GM23338 (cell line): ENCODE results near the gene GPR37. TPM values are rescaled to one million over a fixed set of nuclear protein-coding genes. Genes with fewer than 3 reads are reported as not detected.
A peak's percentile ranks its signal among the peaks of the same experiment; 100 is the strongest.

Experiments used
- ATAC-seq: fragments of 200-7000 bp; cut with Tn5 transposase; 3 replicates; pipeline ENCODE4 v1.9.1; 2020
- DNase-seq: peaks from one replicate; pipeline ENCODE4 v3.0.0-alpha.2; 2015; ENCODE audit warnings: low spot score
- H2AFZ ChIP-seq: fragments of 200-600 bp; sonication (generic); 2 replicates; pipeline ENCODE4 v1.8.0; 2016; ENCODE audit warnings: antibody characterized with exemption, mild to moderate bottlenecking, moderate library complexity
- H3F3A ChIP-seq: fragments of 200-600 bp; sonication (generic); replicated peaks from 2 replicates; pipeline ENCODE4 v1.8.0; 2017; ENCODE audit warnings: antibody characterized with exemption, mixed run types, low read depth
- H3K27ac ChIP-seq: fragments of 200-600 bp; sonication (generic); 2 replicates; pipeline ENCODE4 v1.6.1; 2016; ENCODE audit warnings: low read depth
- H3K27me3 ChIP-seq: fragments of 200-600 bp; sonication (generic); 2 replicates; pipeline ENCODE4 v1.8.0; 2016; ENCODE audit warnings: mild to moderate bottlenecking, mixed run types, moderate library complexity; ENCODE audit not compliant: insufficient read depth
- H3K36me3 ChIP-seq: fragments of 200-600 bp; sonication (generic); 2 replicates; pipeline ENCODE4 v1.8.0; 2016; ENCODE audit warnings: mild to moderate bottlenecking; ENCODE audit not compliant: insufficient read depth
- H3K4me1 ChIP-seq: fragments of 200-600 bp; sonication (generic); 2 replicates; pipeline ENCODE4 v1.8.0; 2016; ENCODE audit warnings: mild to moderate bottlenecking, moderate library complexity; ENCODE audit not compliant: insufficient read depth
- H3K4me2 ChIP-seq: fragments of 200-600 bp; sonication (generic); 2 replicates; pipeline ENCODE4 v1.7.1; 2017; ENCODE audit warnings: mixed run types
- H3K4me3 ChIP-seq: fragments of 200-600 bp; sonication (generic); 2 replicates; pipeline ENCODE4 v1.6.1; 2016; ENCODE audit warnings: mixed run types
- H3K79me2 ChIP-seq: fragments of 200-600 bp; sonication (generic); replicated peaks from 2 replicates; pipeline ENCODE4 v1.8.0; 2017; ENCODE audit warnings: mild to moderate bottlenecking; ENCODE audit not compliant: insufficient read depth
- H3K9me2 ChIP-seq: fragments of 200-600 bp; sonication (generic); 2 replicates; pipeline ENCODE4 v1.8.0; 2017; ENCODE audit not compliant: insufficient read depth
- H4K20me1 ChIP-seq: fragments of 200-600 bp; sonication (generic); replicated peaks from 2 replicates; pipeline ENCODE4 v1.8.0; 2017; ENCODE audit warnings: mild to moderate bottlenecking; ENCODE audit not compliant: insufficient read depth
- H3K27ac Mint-ChIP-seq: 2 replicates; pipeline ENCODE4 v1.8.0; 2020; ENCODE audit warnings: inconsistent platforms, mild to moderate bottlenecking, moderate library complexity, mixed read lengths
- H3K27me3 Mint-ChIP-seq: 3 replicates; pipeline ENCODE4 v1.8.0; 2022; ENCODE audit warnings: low read depth, mild to moderate bottlenecking, moderate library complexity, mixed read lengths, inconsistent platforms; ENCODE audit not compliant: insufficient read depth, poor library complexity
- H3K36me3 Mint-ChIP-seq: 3 replicates; pipeline ENCODE4 v1.8.0; 2021; ENCODE audit warnings: low read depth, mild to moderate bottlenecking, inconsistent platforms, moderate library complexity, mixed read lengths
- H3K4me1 Mint-ChIP-seq: 3 replicates; pipeline ENCODE4 v1.8.0; 2020; ENCODE audit warnings: mild to moderate bottlenecking, inconsistent platforms, mixed read lengths
- H3K4me3 Mint-ChIP-seq: 3 replicates; pipeline ENCODE4 v1.8.0; 2021; ENCODE audit warnings: moderate library complexity, mild to moderate bottlenecking, inconsistent platforms, mixed read lengths
- H3K9me3 Mint-ChIP-seq: 3 replicates; pipeline ENCODE4 v1.8.0; 2020; ENCODE audit warnings: moderate library complexity, mild to moderate bottlenecking, inconsistent platforms, mixed read lengths
- CREB1 ChIP-seq: fragments of 250-450 bp; sonication (Bioruptor Pico); IDR thresholded peaks from 2 replicates; pipeline ENCODE4 v1.5.0; 2020; ENCODE audit warnings: low read depth, mild to moderate bottlenecking, moderate library complexity
- EZH2 ChIP-seq: fragments of 200-600 bp; sonication (generic); IDR thresholded peaks from one replicate; pipeline ENCODE4 v1.8.0; 2017; ENCODE audit warnings: antibody characterized with exemption, mild to moderate bottlenecking, low read depth; ENCODE audit not compliant: unreplicated experiment
- EZH2phosphoT487 ChIP-seq: fragments of 200-600 bp; sonication (generic); IDR thresholded peaks from one replicate; pipeline ENCODE4 v1.8.1; 2018; ENCODE audit warnings: antibody characterized with exemption; ENCODE audit not compliant: unreplicated experiment
- POLR2AphosphoS5 ChIP-seq: IDR thresholded peaks from 2 replicates; pipeline ENCODE4 v1.6.1; 2016; ENCODE audit warnings: antibody characterized with exemption, low read depth
- ZNF114 ChIP-seq: fragments of 250-450 bp; sonication (Bioruptor Pico); IDR thresholded peaks from 2 replicates; pipeline ENCODE4 v1.5.0; 2020; ENCODE audit warnings: mild to moderate bottlenecking, moderate library complexity
- ZNF331 ChIP-seq: fragments of 250-450 bp; sonication (Bioruptor Pico); IDR thresholded peaks from 2 replicates; pipeline ENCODE4 v1.5.0; 2020; ENCODE audit warnings: low read depth, mild to moderate bottlenecking, moderate library complexity
- polyA plus RNA-seq: library from polyadenylated mRNA; unstranded; fragments of >200 nt; fragmentation: Nextera tagmentation; extraction: Ambion mirVana; gene quantifications from 2 replicates; pipeline ENCODE4 v1.2.1, GENCODE V29; 2016
- total RNA-seq: library from RNA; depleted of rRNA; stranded (reverse); fragments of >200 nt; shearing (Covaris generic); gene quantifications from 2 replicates; pipeline ENCODE4 v1.2.3, GENCODE V29; 2014
- TF ChIP-seq, protein P1 (sequence below): IDR thresholded peaks from one replicate; pipeline ENCODE4 v1.6.1; 2018; ENCODE audit warnings: antibody characterized with exemption; ENCODE audit not compliant: unreplicated experiment
- TF ChIP-seq, protein P2 (sequence below): fragments of 250-450 bp; sonication (Bioruptor Pico); IDR thresholded peaks from 2 replicates; pipeline ENCODE4 v1.5.0; 2020; ENCODE audit warnings: mild to moderate bottlenecking, moderate library complexity
- TF ChIP-seq, protein P3 (sequence below), 2 experiments: fragments of 200-600 bp in 1 of 2; sonication (generic) in 1 of 2; conservative IDR thresholded peaks; 2 replicates each; pipeline versions ENCODE4 v1.5.1 to v1.6.1; 2016 to 2017; ENCODE audit warnings: antibody characterized with exemption in 2 of 2, low read depth in 2 of 2, mild to moderate bottlenecking in 2 of 2, moderate library complexity in 1 of 2

GPR37 gene
- total and polyA plus RNA-seq, 2 experiments from 2014 or later = 3.9 to 8.5 TPM

DNA sequence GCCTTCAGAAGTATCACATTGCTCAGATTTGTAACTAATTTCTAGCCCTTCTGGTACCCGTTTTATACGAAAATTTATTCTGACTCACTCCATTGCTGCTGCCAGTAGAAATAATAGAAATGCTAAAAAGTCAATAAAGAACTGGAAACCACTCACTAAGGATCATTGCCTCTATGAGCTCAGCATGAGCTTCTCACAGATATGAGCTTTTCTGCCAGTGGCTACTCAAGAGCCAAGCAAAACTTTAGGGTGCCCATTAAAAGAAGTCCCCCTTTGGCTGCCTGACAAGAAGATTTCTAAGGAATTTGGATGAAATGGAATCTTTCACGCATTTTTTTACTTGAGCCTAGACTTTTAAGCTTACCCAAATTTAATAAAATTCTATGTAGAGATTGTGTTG is 52.5 kb downstream of the GPR37 start:
- Histone ChIP-seq H4K20me1 (no peaks in the 10 kb centered on the region), H3K9me2 (no peaks in the 10 kb centered on the region), H2AFZ (no peak overlapping the region; the same call in 1 of the 2 replicates), H3K4me2 (no peak overlapping the region; the same call in 1 of the 2 replicates), H3K4me3 (no peak overlapping the region), H3K4me1 (peaks cover 22% of the 10 kb centered on the region), H3K27me3 (no peaks in the 10 kb centered on the region), H3F3A (no peaks in the 10 kb centered on the region), H3K27ac (no peak overlapping the region), H3K79me2 (no peaks in the 10 kb centered on the region), H3K36me3 (no peaks in the 10 kb centered on the region)
- Mint-ChIP-seq H3K27me3 (no peaks in the 10 kb centered on the region), H3K27ac (0 out of 2 replicates have a peak overlapping the region, but pooled peaks have one; percentile 19), H3K9me3 (peaks cover 7% of the 10 kb centered on the region; the same call in 2 of the 3 replicates), H3K4me3 (no peak overlapping the region), H3K4me1 (peaks cover 20% of the 10 kb centered on the region), H3K36me3 (peaks cover 5% of the 10 kb centered on the region; the same call in 2 of the 3 replicates)
- DNase-seq (peak; percentile 15), ATAC-seq (no peak)
- TF ChIP-seq EZH2phosphoT487 = no peak
- TF ChIP-seq ZNF331 (CRISPR knock-in tag) = no peak
- TF ChIP-seq, protein P1, sequence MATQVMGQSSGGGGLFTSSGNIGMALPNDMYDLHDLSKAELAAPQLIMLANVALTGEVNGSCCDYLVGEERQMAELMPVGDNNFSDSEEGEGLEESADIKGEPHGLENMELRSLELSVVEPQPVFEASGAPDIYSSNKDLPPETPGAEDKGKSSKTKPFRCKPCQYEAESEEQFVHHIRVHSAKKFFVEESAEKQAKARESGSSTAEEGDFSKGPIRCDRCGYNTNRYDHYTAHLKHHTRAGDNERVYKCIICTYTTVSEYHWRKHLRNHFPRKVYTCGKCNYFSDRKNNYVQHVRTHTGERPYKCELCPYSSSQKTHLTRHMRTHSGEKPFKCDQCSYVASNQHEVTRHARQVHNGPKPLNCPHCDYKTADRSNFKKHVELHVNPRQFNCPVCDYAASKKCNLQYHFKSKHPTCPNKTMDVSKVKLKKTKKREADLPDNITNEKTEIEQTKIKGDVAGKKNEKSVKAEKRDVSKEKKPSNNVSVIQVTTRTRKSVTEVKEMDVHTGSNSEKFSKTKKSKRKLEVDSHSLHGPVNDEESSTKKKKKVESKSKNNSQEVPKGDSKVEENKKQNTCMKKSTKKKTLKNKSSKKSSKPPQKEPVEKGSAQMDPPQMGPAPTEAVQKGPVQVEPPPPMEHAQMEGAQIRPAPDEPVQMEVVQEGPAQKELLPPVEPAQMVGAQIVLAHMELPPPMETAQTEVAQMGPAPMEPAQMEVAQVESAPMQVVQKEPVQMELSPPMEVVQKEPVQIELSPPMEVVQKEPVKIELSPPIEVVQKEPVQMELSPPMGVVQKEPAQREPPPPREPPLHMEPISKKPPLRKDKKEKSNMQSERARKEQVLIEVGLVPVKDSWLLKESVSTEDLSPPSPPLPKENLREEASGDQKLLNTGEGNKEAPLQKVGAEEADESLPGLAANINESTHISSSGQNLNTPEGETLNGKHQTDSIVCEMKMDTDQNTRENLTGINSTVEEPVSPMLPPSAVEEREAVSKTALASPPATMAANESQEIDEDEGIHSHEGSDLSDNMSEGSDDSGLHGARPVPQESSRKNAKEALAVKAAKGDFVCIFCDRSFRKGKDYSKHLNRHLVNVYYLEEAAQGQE = no peak
- no peak for TF ChIP-seq ZNF114 (CRISPR knock-in tag)
- no peak for TF ChIP-seq EZH2
- TF ChIP-seq, protein P2, sequence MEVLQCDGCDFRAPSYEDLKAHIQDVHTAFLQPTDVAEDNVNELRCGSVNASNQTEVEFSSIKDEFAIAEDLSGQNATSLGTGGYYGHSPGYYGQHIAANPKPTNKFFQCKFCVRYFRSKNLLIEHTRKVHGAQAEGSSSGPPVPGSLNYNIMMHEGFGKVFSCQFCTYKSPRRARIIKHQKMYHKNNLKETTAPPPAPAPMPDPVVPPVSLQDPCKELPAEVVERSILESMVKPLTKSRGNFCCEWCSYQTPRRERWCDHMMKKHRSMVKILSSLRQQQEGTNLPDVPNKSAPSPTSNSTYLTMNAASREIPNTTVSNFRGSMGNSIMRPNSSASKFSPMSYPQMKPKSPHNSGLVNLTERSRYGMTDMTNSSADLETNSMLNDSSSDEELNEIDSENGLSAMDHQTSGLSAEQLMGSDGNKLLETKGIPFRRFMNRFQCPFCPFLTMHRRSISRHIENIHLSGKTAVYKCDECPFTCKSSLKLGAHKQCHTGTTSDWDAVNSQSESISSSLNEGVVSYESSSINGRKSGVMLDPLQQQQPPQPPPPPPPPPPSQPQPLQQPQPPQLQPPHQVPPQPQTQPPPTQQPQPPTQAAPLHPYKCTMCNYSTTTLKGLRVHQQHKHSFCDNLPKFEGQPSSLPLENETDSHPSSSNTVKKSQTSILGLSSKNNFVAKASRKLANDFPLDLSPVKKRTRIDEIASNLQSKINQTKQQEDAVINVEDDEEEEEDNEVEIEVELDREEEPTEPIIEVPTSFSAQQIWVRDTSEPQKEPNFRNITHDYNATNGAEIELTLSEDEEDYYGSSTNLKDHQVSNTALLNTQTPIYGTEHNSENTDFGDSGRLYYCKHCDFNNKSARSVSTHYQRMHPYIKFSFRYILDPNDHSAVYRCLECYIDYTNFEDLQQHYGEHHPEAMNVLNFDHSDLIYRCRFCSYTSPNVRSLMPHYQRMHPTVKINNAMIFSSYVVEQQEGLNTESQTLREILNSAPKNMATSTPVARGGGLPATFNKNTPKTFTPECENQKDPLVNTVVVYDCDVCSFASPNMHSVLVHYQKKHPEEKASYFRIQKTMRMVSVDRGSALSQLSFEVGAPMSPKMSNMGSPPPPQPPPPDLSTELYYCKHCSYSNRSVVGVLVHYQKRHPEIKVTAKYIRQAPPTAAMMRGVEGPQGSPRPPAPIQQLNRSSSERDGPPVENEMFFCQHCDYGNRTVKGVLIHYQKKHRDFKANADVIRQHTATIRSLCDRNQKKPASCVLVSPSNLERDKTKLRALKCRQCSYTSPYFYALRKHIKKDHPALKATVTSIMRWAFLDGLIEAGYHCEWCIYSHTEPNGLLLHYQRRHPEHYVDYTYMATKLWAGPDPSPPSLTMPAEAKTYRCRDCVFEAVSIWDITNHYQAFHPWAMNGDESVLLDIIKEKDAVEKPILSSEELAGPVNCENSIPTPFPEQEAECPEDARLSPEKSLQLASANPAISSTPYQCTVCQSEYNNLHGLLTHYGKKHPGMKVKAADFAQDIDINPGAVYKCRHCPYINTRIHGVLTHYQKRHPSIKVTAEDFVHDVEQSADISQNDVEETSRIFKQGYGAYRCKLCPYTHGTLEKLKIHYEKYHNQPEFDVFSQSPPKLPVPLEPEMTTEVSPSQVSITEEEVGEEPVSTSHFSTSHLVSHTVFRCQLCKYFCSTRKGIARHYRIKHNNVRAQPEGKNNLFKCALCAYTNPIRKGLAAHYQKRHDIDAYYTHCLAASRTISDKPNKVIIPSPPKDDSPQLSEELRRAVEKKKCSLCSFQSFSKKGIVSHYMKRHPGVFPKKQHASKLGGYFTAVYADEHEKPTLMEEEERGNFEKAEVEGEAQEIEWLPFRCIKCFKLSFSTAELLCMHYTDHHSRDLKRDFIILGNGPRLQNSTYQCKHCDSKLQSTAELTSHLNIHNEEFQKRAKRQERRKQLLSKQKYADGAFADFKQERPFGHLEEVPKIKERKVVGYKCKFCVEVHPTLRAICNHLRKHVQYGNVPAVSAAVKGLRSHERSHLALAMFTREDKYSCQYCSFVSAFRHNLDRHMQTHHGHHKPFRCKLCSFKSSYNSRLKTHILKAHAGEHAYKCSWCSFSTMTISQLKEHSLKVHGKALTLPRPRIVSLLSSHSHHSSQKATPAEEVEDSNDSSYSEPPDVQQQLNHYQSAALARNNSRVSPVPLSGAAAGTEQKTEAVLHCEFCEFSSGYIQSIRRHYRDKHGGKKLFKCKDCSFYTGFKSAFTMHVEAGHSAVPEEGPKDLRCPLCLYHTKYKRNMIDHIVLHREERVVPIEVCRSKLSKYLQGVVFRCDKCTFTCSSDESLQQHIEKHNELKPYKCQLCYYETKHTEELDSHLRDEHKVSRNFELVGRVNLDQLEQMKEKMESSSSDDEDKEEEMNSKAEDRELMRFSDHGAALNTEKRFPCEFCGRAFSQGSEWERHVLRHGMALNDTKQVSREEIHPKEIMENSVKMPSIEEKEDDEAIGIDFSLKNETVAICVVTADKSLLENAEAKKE (CRISPR knock-in tag) = no peak
- TF ChIP-seq, protein P3, sequence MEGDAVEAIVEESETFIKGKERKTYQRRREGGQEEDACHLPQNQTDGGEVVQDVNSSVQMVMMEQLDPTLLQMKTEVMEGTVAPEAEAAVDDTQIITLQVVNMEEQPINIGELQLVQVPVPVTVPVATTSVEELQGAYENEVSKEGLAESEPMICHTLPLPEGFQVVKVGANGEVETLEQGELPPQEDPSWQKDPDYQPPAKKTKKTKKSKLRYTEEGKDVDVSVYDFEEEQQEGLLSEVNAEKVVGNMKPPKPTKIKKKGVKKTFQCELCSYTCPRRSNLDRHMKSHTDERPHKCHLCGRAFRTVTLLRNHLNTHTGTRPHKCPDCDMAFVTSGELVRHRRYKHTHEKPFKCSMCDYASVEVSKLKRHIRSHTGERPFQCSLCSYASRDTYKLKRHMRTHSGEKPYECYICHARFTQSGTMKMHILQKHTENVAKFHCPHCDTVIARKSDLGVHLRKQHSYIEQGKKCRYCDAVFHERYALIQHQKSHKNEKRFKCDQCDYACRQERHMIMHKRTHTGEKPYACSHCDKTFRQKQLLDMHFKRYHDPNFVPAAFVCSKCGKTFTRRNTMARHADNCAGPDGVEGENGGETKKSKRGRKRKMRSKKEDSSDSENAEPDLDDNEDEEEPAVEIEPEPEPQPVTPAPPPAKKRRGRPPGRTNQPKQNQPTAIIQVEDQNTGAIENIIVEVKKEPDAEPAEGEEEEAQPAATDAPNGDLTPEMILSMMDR (conservative IDR thresholded peaks at IDR 0.05; ENCODE audit: low read depth in 2 of 2) = no peak
- no peak for TF ChIP-seq POLR2AphosphoS5
- no peak for TF ChIP-seq CREB1 (CRISPR knock-in tag)
